Upper lobe of right lung (tissue), 1 donor: ENCODE results near the gene ZBTB42. TPM values are rescaled to one million over a fixed set of nuclear protein-coding genes. Genes with fewer than 3 reads are reported as not detected.

ENCODE experiments used
- ATAC-seq: fragments of 200-7000 bp; cut with Tn5 transposase; one replicate; pipeline ENCODE4 v1.9.1; 2020; ENCODE audit warnings: mild to moderate bottlenecking, moderate library complexity
- DNase-seq: peaks from one replicate; pipeline ENCODE4 v3.0.0-alpha.2; 2020
- H3K27ac ChIP-seq: fragments of 200-600 bp; one replicate; pipeline ENCODE4 v1.8.0; 2022
- H3K27me3 ChIP-seq: fragments of 200-600 bp; one replicate; pipeline ENCODE4 v1.8.0; 2022; ENCODE audit warnings: mild to moderate bottlenecking
- H3K36me3 ChIP-seq: fragments of 200-600 bp; one replicate; pipeline ENCODE4 v1.8.0; 2022
- H3K4me1 ChIP-seq: fragments of 200-600 bp; one replicate; pipeline ENCODE4 v1.8.0; 2022
- H3K4me3 ChIP-seq: fragments of 200-600 bp; one replicate; pipeline ENCODE4 v1.8.0; 2022; ENCODE audit warnings: mild to moderate bottlenecking
- H3K9me3 ChIP-seq: fragments of 200-600 bp; one replicate; pipeline ENCODE4 v1.8.0; 2022
- CTCF ChIP-seq: fragments of 200-600 bp; IDR thresholded peaks from one replicate; pipeline ENCODE4 v1.8.0; 2022; ENCODE audit warnings: antibody characterized with exemption
- intact Hi-C: fragments of 100-400 bp; cut with DNase I; formaldehyde crosslinking; loops from one replicate; pipeline ENCODE4 v1.11.0; 2022
- total RNA-seq: library from RNA; stranded (reverse); fragmentation: NEBNext Ultra II Directional; extraction: Animal tissue kit (Norgen Biotek cat#: 25700); gene quantifications from one replicate; pipeline ENCODE4 v1.2.1, GENCODE V29; 2021
- donor health status: DM: no; HTN: yes; CAD: no; lungs with severe emphysema.

The ZBTB42 gene
- total RNA-seq, 1 donor from 2014 or later = 12.3 TPM

- ATAC-seq (no peak), DNase-seq (no peak)
- Histone ChIP-seq H3K9me3 (no peaks in the 10 kb centered on the region), H3K36me3 (peaks cover 27% of the 10 kb centered on the region), H3K27me3 (no peaks in the 10 kb centered on the region), H3K27ac (no peak overlapping the region), H3K4me1 (peaks cover 38% of the 10 kb centered on the region), H3K4me3 (no peak overlapping the region)
- TF ChIP-seq CTCF = no peak
- intact Hi-C loops = no loop called here
Measured at GRCh38 chr14:104783484-104784217, 17.2 kb upstream of the ZBTB42 start.

GRCh38 chr14:104784218-104784568, 16.7 kb upstream of the ZBTB42 start:
- ATAC-seq = no peak
- no peak for TF ChIP-seq CTCF
- no peak overlapping the region for H3K4me3 ChIP-seq
- H3K27me3 ChIP-seq = no peaks in the 10 kb centered on the region
- intact Hi-C loops = no loop called here
- peaks cover 38% of the 10 kb centered on the region for H3K4me1 ChIP-seq
- no peaks in the 10 kb centered on the region for H3K9me3 ChIP-seq
- H3K36me3 ChIP-seq = peaks cover 22% of the 10 kb centered on the region
- no peak for DNase-seq
- no peak overlapping the region for H3K27ac ChIP-seq

GRCh38 chr14:104784846-104785707, 15.8 kb upstream of the ZBTB42 start:
- no peak for TF ChIP-seq CTCF
- Histone ChIP-seq H3K4me3 (no peak overlapping the region), H3K36me3 (peaks cover 25% of the 10 kb centered on the region), H3K9me3 (no peaks in the 10 kb centered on the region), H3K27ac (peak overlapping the region; percentile 11), H3K27me3 (no peaks in the 10 kb centered on the region), H3K4me1 (peaks cover 38% of the 10 kb centered on the region)
- ATAC-seq (peak; percentile 2), DNase-seq (peak; percentile 84)
- intact Hi-C loops = no loop called here

GRCh38 chr14:104785708-104786080, 15.2 kb upstream of the ZBTB42 start:
- intact Hi-C loops = no loop called here
- Histone ChIP-seq H3K4me1 (peaks cover 38% of the 10 kb centered on the region), H3K4me3 (no peak overlapping the region), H3K27ac (no peak overlapping the region), H3K9me3 (no peaks in the 10 kb centered on the region), H3K27me3 (no peaks in the 10 kb centered on the region), H3K36me3 (peaks cover 25% of the 10 kb centered on the region)
- no peak for ATAC-seq
- no peak for TF ChIP-seq CTCF
- no peak for DNase-seq

- DNase-seq (peak; percentile 87), ATAC-seq (peak; percentile 82)
- no peaks in the 10 kb centered on the region for H3K9me3 ChIP-seq
- H3K27me3 ChIP-seq = no peaks in the 10 kb centered on the region
- H3K4me1 ChIP-seq = peaks cover 38% of the 10 kb centered on the region
- intact Hi-C loops = no loop called here
- no peak for TF ChIP-seq CTCF
- peaks cover 26% of the 10 kb centered on the region for H3K36me3 ChIP-seq
- H3K27ac ChIP-seq = peak overlapping the region; percentile 51
- H3K4me3 ChIP-seq = no peak overlapping the region
Measured at GRCh38 chr14:104786091-104786586, 14.8 kb upstream of the ZBTB42 start.
